ENCODE results near the gene LY6G5B. TPM values are rescaled to one million over a fixed set of nuclear protein-coding genes. Genes with fewer than 3 reads are reported as not detected.
"Not testable (repeated sequence)": the region's sequence is repeated elsewhere in the genome, so short reads cannot be mapped to it uniquely, and the experiment has no call there.

LY6G5B gene
- total RNA-seq, 2 experiments from 2014 or later: 12.3 to 28.7 TPM

GRCh38 chr6:31708224-31708623 is 38.4 kb downstream of the LY6G5B start:
- H3K4me3 ChIP-seq (ENCODE audit: low read depth, low read length, poor library complexity, severe bottlenecking): no peak overlapping the region
- no peak for DNase-seq (ENCODE audit: low spot score)
- H3K4me2 ChIP-seq (ENCODE audit: low read length): no peak overlapping the region
- H3K27ac ChIP-seq (ENCODE audit: low read depth, low read length, poor library complexity, severe bottlenecking): no peak overlapping the region
- ChIA-PET CTCF (ENCODE audit: unreplicated experiment) (no interaction called here), POLR2A (interaction anchor here (0.6 to 0.7 kb wide), 2 partner anchors 27 to 45 kb away, joined by 3 read pairs; no protein-coding TSS in a partner anchor)
- H3K9me3 ChIP-seq (ENCODE audit: low read length): no peaks in the 10 kb centered on the region
- no TSS peak for BruUV-seq (replicated peaks)
- no peaks in the 10 kb centered on the region for H3K79me2 ChIP-seq (ENCODE audit: insufficient read depth, low read depth, low read length)
- intact Hi-C loops (cut with micrococcal nuclease; ENCODE audit: unreplicated experiment): loop anchor here (10.0 kb wide), 1 partner anchor 247 kb away; the partner anchor contains the start of genes NELFE and SKIC2
- no peaks in the 10 kb centered on the region for H4K20me1 ChIP-seq (ENCODE audit: insufficient read depth, low read length)
- no peaks in the 10 kb centered on the region for H3K36me3 ChIP-seq (ENCODE audit: insufficient read depth, low read length)
- no peak overlapping the region for H2AFZ ChIP-seq (ENCODE audit: low read length)
- H3K4me1 ChIP-seq (ENCODE audit: insufficient read depth, low read length, poor library complexity, severe bottlenecking): peaks cover 16% of the 10 kb centered on the region
- H3K9me2 ChIP-seq (ENCODE audit: insufficient read depth, low read length): no peaks in the 10 kb centered on the region
- TF ChIP-seq EZH2phosphoT487 (IDR thresholded peaks at IDR 0.05; ENCODE audit: borderline replicate concordance, low read depth, low read length): no peak

GRCh38 chr6:31709157-31709556 is 39.4 kb downstream of the LY6G5B start:
- H2AFZ ChIP-seq (ENCODE audit: low read length); H3K4me1 ChIP-seq (ENCODE audit: insufficient read depth, low read length, poor library complexity, severe bottlenecking); H3K27ac ChIP-seq (ENCODE audit: low read depth, low read length, poor library complexity, severe bottlenecking); H3K79me2 ChIP-seq (ENCODE audit: insufficient read depth, low read depth, low read length); H3K36me3 ChIP-seq (ENCODE audit: insufficient read depth, low read length); DNase-seq (ENCODE audit: low spot score); CTCF ChIA-PET (ENCODE audit: unreplicated experiment); H3K4me2 ChIP-seq (ENCODE audit: low read length); H3K9me2 ChIP-seq (ENCODE audit: insufficient read depth, low read length); H3K4me3 ChIP-seq (ENCODE audit: low read depth, low read length, poor library complexity, severe bottlenecking); BruUV-seq (replicated peaks); H3K9me3 ChIP-seq (ENCODE audit: low read length); H4K20me1 ChIP-seq (ENCODE audit: insufficient read depth, low read length): not testable (repeated sequence)
- intact Hi-C loops (cut with micrococcal nuclease; ENCODE audit: unreplicated experiment): loop anchor here (10.0 kb wide), 1 partner anchor 246 kb away; the partner anchor contains the start of genes NELFE and SKIC2
- POLR2A ChIA-PET: interaction anchor here (0.6 kb wide), 2 partner anchors 26 to 99 kb away, joined by 3 read pairs; no protein-coding TSS in a partner anchor

- POLR2A ChIA-PET: interaction anchor here (1.0 kb wide), 1 partner anchor 116 kb away, joined by 3 read pairs; the partner anchor contains the start of gene HSPA1B
- no peaks in the 10 kb centered on the region for H3K9me3 ChIP-seq (ENCODE audit: low read length)
- H3K9me2 ChIP-seq (ENCODE audit: insufficient read depth, low read length): no peaks in the 10 kb centered on the region
- H3K4me2 ChIP-seq (ENCODE audit: low read length): no peak overlapping the region
- intact Hi-C loops (cut with micrococcal nuclease; ENCODE audit: unreplicated experiment): no loop called here
- no peaks in the 10 kb centered on the region for H3K79me2 ChIP-seq (ENCODE audit: insufficient read depth, low read depth, low read length)
- BruUV-seq (replicated peaks): no TSS peak
- no peak overlapping the region for H3K4me3 ChIP-seq (ENCODE audit: low read depth, low read length, poor library complexity, severe bottlenecking)
- H2AFZ ChIP-seq (ENCODE audit: low read length): no peak overlapping the region
- no peak for TF ChIP-seq CTCF (conservative IDR thresholded peaks at IDR 0.05; ENCODE audit: low read length)
- TF ChIP-seq EZH2phosphoT487 (IDR thresholded peaks at IDR 0.05; ENCODE audit: borderline replicate concordance, low read depth, low read length): no peak
- DNase-seq (ENCODE audit: low spot score): no peak
- CTCF ChIA-PET (ENCODE audit: unreplicated experiment): interaction anchor here (0.6 kb wide), 1 partner anchor 112 kb away, joined by 3 read pairs; no protein-coding TSS in a partner anchor
- H3K36me3 ChIP-seq (ENCODE audit: insufficient read depth, low read length): no peaks in the 10 kb centered on the region
- H3K4me1 ChIP-seq (ENCODE audit: insufficient read depth, low read length, poor library complexity, severe bottlenecking): peaks cover 10% of the 10 kb centered on the region
- no peak overlapping the region for H3K27ac ChIP-seq (ENCODE audit: low read depth, low read length, poor library complexity, severe bottlenecking)
- no peaks in the 10 kb centered on the region for H4K20me1 ChIP-seq (ENCODE audit: insufficient read depth, low read length)
Observed at GRCh38 chr6:31710523-31711219, 40.9 kb downstream of the LY6G5B start.
